HG02938 (cell line): ENCODE results near the gene MAST4.
A peak's percentile ranks its signal among the peaks of the same experiment; 100 is the strongest.
"Not testable (repeated sequence)": the region's sequence is repeated elsewhere in the genome, so short reads cannot be mapped to it uniquely, and the experiment has no call there.

Experiments used
- ATAC-seq: cut with Tn5 transposase; IDR thresholded peaks from one replicate; pipeline ENCODE4 v1.9.1; 2021; ENCODE audit warnings: mild to moderate bottlenecking, moderate library complexity; ENCODE audit not compliant: unreplicated experiment

MAST4 gene

DNA sequence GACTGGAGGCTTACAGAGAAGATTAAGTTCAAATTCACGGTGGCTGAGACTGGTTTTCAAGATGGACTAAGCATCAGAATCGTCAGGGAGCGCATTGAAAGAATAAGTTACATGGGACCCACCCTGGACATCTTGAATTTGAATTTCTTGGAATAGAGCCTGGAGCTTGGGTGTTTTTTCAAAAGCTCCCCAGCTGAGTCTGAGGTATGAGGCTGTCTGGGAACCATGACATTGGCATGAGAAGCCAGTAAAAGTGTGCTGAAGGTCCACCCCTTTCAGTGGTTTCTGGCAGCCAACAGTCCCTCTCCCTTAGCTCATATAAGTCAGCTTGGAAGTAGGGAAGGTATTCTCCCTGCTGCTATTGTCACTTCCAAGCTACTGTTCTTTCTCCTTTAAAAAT lies 97.8 kb downstream of the MAST4 start:
- ATAC-seq: no peak

- ATAC-seq: not testable (repeated sequence)
Observed at GRCh38 chr5:66695840-66696239, 99.6 kb downstream of the MAST4 start.

DNA sequence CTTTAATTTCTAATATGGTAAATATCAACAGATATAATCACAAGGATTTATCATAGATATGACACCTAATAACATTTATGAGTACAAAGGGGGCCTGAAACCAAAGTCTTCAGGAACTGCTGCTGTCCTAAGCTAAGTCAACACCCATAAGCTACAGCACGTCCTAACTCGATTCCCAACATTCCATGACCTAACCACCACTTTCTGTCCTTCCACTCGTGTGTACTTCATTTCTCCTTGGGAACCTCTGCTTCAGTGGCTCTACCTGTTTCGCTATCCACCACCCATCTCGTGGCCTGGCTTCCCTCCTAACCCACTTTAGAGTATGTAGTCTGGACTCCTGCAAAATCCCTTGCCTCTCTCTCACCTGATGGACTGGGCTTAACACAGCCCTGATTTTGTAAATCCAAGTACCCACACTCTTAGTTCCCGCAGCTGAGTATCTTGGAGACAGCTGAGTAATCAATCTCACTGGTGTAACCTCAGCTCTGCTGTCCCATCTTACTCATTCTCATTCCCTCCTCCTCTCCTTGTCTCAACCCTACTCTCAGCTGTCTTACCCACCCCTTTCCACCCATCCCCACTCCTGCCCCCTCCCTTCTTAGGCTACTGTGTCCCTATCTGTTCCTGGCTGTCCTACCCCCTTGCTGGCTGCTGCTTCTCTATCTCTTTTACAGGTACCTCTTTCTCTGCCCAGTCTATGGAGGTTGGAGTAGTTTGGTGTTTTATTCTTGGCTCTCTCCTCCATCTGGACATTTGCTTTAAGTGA lies 101.8 kb downstream of the MAST4 start:
- ATAC-seq: no peak

- peak; percentile 59 for ATAC-seq
Observed at GRCh38 chr5:66701244-66701643, 105.1 kb downstream of the MAST4 start.

GRCh38 chr5:66702426-66702825 lies 106.2 kb downstream of the MAST4 start:
- no peak for ATAC-seq

GRCh38 chr5:66704790-66705425 lies 108.7 kb downstream of the MAST4 start:
- ATAC-seq: no peak

- no peak for ATAC-seq
Observed at GRCh38 chr5:66708368-66708767, 112.2 kb downstream of the MAST4 start.

DNA sequence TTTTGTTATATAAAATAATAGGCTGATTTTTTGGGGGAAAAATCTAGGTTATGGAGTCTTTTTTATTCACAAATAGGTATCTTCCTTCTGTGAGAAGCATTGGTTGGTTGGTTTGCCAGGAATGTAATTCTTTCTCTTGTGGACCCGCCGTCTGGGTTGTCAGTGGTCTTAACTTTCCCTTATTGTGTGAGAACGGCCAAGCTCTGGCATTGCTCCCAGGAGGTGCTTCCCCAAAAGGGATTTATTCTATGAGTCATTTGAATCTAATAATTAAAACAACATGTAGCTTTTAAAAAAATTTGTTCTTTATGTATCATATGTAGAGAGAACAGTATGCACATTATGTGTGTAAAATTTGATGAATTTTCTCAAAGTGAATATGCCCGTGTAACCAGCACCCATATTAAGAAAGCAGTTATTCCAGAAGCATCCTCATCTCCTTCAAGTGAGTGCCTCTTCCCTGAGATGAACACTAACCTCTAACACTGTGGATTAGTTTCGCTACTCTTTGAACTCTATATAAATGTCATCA lies 114.4 kb downstream of the MAST4 start:
- no peak for ATAC-seq

- no peak for ATAC-seq
Observed at GRCh38 chr5:66713998-66714397, 117.8 kb downstream of the MAST4 start.

DNA sequence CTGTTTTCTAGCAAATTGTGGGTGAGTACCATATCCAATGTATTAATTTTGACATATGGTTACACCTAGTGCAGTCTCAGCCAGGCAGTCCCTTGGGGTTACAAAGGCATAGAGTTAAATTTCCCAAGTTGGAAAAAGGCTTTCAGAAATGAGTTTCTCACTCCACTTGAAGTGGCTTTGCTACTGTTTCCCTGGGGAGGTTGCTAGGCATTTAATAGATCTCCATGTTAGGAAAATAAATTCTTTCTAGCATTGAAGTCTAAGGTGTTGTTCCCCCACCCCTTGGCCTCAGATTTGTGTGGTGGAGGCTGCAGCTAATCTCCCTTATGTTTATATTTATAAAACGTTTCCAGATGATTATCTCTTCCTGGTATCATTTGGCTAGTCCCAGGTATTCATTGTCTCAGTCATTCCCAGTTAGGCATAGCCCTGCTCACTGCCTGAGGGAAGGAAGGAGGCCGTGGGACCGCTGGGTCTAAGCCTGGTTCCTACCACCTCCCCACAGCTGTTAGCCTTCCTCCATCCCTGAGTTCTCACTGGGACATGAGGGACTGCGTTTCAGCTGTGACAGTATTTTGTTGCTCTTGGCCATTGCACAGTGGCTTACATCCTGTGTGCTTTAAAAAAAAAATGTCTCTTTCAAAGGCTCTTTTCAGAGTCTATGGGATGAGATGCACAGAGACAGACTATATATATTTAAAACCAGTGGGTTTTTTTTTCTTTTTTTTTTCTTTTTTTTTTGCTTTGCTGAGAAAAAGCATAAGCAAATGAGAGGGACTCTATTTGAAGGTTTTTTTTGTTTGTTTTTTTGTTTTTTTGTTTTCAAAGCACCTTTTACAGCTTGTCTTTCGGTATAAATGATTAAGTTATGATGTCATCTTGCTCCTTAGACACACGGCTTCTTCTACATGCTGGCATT lies 121.5 kb downstream of the MAST4 start:
- no peak for ATAC-seq

DNA sequence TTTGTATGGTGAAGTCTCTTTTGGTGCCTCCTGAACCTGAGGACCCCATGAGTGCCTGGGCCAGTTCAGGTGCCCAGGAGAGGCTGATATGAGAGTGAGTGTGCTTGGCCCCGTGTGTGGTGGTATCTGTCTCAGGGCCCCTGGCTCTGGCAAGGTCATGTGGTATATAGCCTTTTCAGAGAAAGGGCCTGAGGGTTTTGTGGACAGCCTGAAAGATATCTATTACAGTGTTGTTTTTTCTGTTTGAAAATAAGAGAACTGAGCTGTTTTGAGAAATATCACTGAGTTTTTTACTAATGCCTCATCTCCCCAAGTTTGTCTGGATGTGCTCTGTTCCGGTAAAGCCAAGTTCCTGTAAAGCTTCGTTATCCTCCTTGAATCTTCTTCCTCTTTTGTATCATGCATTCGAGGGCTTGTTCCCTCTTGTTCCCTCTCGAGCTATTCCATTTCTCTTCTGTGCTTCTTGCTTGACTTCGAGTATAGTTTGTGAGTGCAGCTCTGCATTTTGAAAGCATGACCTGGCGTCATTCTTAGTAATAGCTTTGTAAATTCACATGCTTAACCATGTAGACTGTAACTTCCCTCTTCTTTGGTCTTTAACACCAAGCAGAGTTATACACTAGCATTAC lies 122.3 kb downstream of the MAST4 start:
- ATAC-seq: no peak

- no peak for ATAC-seq
Observed at GRCh38 chr5:66720780-66721179, 124.6 kb downstream of the MAST4 start.

DNA sequence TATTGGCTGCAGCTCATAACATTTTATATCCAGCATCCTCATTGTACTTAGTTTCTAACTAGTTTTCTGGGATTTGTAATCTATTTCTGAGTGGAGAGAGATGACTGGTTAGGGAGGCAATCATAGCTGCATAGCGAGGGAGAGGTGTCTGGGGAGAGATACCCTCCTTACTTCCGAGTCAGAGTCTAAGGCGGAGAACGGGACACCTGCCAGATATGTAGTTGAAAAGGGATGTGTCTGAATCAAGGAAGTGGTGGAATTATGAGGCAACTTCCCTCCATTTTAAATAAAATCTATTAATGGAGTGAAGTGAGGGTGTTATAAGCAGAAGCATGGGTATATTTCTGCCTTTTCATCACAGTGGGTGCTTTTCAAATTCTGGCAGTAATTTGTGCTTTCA lies 126.5 kb downstream of the MAST4 start:
- no peak for ATAC-seq

DNA sequence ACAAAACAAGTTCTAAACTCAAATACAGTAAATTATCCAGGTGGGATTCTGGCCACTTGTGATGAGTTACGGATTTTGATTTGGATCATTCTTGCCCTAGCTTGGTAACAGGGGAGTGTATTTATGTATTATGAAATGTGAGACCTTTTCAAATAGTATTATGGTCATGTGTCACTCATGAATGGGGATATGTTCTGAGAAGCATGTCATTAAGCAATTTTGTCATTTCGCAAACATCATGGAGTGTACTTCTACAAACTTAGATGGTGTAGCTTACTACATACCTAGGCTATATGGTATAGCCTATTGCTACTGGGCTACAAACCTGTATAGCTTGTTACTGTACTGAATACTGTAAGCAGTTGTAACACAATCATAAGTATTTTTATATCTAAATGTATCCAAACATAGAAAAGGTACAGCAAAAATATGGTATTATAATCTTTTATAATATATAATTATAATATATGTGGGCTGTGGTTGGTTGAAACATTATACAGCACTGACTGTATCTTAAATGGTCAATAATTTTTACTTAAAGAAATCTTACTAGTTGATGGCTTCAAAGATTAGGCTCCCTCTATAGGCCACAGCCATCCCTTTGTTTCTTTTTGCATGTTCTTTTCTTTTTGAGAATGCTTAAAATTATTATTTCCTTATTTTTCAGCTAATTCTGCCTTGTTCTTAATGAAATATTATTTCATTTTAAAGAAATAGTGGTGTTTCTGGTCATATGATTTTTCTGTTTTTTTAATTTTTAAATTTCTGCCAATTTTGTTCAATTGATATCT lies 128.4 kb downstream of the MAST4 start:
- ATAC-seq: no peak

GRCh38 chr5:66727630-66728029 lies 131.4 kb downstream of the MAST4 start:
- ATAC-seq: no peak

DNA sequence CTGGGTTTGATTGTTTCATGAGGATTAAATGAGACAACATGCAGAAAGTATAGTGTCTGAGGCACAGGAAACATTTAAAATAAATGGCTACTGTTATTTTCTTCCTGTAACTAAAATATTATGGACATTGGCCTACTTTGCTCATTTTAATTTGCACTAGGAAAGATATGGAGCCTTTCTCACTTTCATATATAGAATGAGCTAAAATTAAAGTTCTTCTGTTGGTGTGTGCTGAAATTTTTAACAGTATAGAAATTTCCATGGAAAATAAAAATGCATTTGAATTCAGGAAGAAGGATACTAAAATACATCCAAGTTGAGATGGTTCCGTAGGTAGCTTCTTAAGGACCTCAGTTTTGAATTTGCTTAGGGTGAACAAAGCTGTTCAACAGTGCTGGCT lies 131.9 kb downstream of the MAST4 start:
- no peak for ATAC-seq

DNA sequence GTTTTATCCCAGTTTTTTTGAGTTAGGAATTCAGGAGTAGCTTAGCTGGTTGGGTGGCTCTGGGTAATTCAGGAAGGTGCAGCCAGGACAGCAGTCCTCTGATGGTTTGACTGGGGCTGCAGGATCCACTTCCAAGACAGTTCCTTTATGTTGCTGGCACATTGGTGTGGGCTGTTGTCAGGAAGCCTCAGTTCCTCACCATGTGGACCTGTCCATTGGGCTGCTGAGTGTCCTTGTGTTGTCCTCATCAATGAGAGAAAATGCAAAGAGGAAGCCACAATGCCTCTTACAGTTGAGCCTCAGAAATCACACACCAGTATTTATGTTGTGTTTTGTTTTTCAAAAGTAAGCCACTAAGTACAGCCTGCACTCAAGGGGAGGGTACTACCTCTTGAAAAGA lies 140.9 kb downstream of the MAST4 start:
- no peak for ATAC-seq

- ATAC-seq: no peak
Observed at GRCh38 chr5:66738136-66738535, 141.9 kb downstream of the MAST4 start.

GRCh38 chr5:66739021-66739420 lies 142.8 kb downstream of the MAST4 start:
- no peak for ATAC-seq

DNA sequence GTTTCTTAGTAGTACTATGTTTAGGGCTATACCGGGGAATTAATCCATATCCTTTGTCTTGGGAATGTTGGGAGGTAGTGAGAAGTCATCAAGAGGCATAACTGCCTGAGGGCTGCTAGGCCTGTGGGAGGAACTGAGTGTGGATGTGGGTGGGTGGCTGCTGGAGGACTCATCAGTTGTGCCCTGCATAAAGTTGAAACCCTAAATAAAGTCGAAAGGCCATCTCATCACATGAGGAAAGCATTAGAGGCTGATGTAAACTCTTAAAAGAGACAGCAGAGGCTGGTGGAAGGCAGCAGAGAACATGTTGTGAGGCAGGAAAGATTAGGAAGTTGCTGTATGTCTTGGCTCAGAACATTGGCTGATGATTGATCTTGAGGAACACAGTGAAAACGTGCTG lies 143.8 kb downstream of the MAST4 start:
- ATAC-seq: no peak
